Measurements from ENCODE around the gene KXD1. TPM values are rescaled to one million over a fixed set of nuclear protein-coding genes. Genes with fewer than 3 reads are reported as not detected.
"Not testable (repeated sequence)": the region's sequence is repeated elsewhere in the genome, so short reads cannot be mapped to it uniquely, and the experiment has no call there.

KXD1 gene
- polyA plus RNA-seq, 3 donors: 63.6 to 92.0 (median 82.6) TPM

DNA sequence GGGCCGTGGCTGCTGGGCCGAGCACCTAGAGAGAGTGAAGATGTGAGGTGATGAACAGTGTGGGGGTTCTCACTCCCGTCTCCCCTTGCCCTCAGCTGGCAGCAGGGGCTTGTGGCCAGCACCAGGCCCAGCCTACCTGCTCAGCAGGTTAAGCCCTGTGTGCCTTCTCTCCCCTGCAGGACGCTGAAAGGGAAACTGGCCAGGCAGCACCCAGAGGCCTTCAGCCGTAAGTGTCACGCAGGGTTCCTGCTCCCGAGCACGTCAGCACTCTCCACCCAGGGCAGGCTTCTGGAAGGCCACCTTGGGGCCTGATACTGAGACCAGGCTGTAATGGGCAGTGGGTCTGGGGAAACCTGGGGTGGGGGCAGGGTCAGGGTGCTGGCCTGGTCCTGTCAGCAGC lies 9.3 kb downstream of the KXD1 start:
- H3K27ac ChIP-seq (ENCODE audit: low read depth, low read length): no peak overlapping the region
- 93 to 96% (median 95%) methylated on average over 8 of the region's 8 CpGs for WGBS, 3 donors

DNA sequence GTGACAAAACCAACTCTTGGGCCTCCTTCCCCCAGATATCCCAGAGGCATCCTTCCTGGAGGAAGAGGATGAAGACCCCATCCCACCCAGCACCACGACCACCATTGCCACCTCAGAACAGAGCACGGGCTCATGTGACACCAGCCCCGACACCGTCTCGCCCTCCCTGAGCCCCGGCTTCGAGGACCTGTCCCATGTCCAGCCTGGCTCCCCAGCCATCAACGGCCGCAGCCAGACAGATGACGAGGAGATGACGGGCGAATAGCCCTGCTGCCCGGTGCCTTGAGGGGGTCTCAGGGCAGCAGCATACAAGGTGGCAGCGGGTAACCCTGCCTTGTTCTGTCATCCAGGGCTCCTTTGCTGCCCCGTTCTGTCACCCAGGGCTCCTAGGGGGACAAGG lies 10.7 kb downstream of the KXD1 start:
- WGBS, 3 donors: 91 to 93% (median 93%) methylated on average over 15 of the region's 15 CpGs
- H3K27ac ChIP-seq (ENCODE audit: low read depth, low read length): no peak overlapping the region

DNA sequence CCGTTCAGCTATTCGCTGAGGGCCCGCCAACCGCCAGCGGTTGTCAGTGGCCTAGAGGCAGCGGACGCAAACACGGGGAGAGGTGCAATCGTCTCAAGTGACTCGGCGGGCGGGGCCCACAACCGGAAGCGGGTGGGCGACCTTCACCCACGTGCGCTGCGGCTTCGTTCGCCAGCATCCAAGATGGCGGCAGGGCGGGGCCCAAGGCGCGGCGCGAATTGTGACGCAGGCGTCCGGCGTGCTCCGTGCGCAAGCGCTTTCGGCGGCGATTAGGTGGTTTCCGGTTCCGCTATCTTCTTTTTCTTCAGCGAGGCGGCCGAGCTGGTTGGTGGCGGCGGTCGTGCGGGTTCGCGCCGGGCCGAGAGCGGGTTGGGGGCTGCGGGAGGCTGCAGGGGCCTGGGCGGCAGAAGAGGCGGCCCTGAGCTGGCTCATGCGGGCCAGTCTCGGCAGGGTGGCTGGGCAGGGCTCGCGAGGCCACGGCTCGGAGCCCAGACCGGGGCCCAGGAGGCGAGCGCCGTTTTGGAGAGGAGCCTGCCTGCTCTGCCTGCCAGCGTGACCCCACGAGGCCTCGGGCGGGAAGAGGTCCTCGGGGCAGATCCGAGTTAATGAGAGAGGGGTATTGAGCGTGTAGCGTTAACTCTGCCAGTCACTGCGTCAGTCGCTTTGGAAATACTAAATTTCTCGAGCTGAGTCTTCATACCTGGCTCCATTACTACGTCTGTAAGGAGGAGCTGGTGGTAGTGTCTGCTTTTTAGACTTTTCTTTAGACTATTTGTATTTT lies 14.1 kb downstream of the KXD1 start, which contains the start of gene UBA52:
UBA52 (plus strand) TSS at position 294 of the 781 bp plus-strand sequence. CDS start 1,444 bp downstream, outside the sequence.
- 0 to 1% (median 0%) methylated on average over 75 of the region's 75 CpGs for WGBS, 3 donors
- peak within 1 kb of the TSS; percentile 97 for H3K27ac ChIP-seq (ENCODE audit: low read depth, low read length)

DNA sequence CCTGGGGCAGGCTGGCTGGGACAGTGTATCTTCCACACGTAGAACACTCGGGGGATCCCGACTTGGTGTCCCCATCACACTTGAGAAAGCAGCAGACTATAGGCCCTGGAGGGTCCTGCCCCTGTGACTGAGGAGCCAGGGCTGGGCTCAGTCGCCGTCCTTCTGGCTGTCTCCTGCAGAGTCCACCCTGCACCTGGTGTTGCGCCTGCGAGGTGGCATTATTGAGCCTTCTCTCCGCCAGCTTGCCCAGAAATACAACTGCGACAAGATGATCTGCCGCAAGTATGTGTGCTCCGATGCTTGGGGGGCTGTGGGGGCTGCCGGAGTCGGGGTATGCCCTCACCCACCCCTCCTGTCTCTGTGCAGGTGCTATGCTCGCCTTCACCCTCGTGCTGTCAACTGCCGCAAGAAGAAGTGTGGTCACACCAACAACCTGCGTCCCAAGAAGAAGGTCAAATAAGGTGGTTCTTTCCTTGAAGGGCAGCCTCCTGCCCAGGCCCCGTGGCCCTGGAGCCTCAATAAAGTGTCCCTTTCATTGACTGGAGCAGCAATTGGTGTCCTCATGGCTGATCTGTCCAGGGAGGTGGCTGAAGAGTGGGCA lies 17.1 kb downstream of the KXD1 start:
- 92 to 96% (median 92%) methylated on average over 18 of the region's 18 CpGs for WGBS, 3 donors
- H3K27ac ChIP-seq (ENCODE audit: low read depth, low read length): no peak overlapping the region

DNA sequence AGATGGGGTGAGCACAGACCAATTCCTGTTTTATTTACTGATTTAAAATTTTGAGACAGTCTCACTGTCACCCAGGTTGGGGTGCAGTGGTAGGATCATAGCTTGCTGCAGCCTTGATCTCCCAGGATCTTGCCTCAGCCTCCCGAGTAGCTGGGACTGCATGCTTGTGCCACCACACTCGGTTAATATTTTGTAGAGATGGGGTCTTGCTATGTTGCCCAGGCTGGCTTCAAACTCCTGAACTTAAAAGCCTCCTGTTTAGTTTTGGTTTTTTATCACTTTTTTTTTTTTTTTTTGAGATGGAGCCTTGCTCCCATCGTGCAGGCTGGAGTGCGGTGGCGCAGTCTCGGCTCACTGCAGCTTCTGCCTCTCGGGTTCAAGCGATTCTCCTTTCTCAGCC lies 18.7 kb downstream of the KXD1 start:
- 84 to 91% (median 88%) methylated on average over 8 of the region's 8 CpGs for WGBS, 3 donors
- no peak overlapping the region for H3K27ac ChIP-seq (ENCODE audit: low read depth, low read length)

DNA sequence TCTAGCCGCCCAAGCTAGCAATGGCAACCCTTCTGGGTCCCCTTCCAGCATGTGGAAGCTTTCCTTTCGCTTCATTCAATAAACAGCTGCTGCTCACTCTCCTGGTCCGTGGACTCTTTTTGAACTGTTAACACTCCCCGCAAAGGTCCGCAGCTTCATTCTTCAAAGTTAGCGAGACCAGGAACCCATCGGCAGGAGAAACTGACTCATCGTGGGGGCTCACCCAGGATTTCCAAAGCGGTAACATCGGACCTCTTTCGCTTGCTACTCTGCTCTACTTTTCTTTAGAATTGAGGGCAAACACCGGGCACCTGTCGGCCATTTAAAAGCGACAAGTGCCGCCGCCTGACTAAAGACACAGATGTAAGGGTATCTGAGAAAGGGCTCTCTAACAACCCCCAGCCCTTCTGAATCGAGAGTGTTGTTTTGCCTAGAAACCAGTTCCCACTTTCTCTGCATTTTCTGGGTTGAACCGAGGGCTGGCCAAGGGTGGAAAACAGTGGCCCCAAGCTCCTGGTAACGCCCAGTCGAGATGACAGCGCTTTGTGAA lies 19.8 kb downstream of the KXD1 start:
- no peak overlapping the region for H3K27ac ChIP-seq (ENCODE audit: low read depth, low read length)
- WGBS, 3 donors: 86 to 89% (median 88%) methylated on average over 21 of the region's 21 CpGs

DNA sequence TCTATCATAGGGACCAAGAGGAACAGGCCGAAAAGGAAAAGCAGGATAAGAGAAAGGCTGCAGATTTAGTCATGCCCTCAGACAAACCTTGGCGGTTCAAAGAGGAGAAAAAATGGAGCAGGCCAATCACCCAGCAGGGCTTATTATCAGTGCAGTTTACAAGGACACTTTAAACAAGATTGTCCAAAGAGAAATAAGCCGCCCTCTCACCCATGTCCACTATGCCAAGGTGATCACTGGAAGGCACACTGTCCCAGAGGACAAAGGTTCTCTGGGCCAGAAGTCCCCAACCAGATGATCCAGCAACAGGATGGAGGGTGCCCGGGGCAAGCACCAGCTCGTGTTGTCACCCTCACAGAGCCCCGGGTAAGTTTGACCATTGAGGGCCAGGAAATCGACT lies 22.6 kb downstream of the KXD1 start:
- H3K27ac ChIP-seq (ENCODE audit: low read depth, low read length): no peak overlapping the region
- WGBS, 3 donors: 57 to 72% (median 72%) methylated on average over 7 of the region's 7 CpGs

DNA sequence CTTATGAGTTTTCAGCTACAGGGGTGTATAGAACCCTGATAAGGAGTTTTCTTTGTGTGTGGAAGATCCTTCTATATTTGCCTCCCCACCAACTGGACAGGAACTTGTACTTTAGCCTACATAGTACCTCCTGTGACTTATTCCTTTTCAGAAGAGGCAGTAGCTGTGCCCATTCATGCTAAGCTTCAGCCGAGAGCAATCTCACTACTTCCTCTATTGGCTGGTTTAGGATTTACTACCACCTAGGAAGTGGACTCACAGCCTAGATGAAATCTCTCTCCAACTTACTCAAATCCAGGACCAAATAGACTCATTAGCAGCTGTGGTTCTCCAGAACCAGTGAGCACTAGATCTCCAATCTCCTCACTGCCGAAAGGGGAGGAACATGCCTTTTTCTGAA lies 28.6 kb downstream of the KXD1 start:
- no peak overlapping the region for H3K27ac ChIP-seq (ENCODE audit: low read depth, low read length)
- 49 to 63% (median 51%) methylated on average over 2 of the region's 2 CpGs for WGBS, 3 donors

DNA sequence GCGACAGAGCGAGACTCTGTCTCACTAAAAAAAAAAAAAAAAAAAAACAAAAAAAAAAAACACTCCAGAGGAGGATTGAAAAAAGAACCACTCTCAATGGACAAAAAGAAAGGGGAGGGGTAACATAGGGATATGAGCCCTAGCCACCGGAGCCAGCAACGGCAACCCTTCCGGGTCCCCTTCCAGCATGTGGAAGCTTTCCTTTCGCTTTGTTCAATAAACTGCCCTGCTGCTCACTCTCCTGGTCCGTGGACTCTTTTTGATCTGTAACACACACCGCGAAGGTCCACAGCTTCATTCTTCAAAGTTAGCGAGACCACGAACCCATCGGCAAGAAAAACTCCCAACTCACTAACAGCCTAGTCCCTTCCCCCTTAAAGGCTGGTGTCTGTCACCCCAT lies 29.9 kb downstream of the KXD1 start:
- no peak overlapping the region for H3K27ac ChIP-seq (ENCODE audit: low read depth, low read length)
- WGBS, 3 donors: 92 to 97% (median 93%) methylated on average over 12 of the region's 12 CpGs

DNA sequence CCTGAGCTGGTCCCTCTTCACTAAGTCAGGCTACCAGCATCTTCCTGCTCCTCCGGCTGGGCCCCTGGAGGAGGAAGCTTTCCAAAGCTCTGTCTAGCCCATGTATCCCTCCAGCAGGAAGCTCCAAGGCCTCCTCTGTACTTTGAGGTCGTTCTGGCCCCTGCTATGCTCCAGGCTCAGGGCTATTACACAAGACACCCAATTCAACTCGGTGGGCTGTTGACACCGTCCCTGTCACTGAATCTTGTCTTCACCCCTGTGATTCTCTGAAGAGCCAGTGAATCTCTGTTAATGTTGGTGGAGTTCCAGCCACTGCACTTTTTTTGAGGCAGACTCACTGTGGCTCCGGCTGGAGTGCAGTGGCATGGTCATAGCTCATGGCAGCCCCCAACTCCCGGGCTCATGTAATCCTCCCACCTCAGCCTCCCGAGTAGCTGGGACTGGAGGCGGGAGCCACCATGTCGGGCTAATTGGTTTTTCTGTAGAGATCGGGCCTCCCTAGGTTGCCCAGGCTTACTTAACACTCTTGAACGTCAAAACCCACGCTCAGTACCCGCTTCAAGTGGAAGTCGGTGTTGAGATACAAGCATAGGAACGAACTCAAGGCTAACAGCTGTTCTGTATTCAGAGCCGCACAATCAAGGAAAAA lies 30.4 kb downstream of the KXD1 start:
- 21 to 36% (median 25%) methylated on average over 16 of the region's 16 CpGs for WGBS, 3 donors
- peak overlapping the region; percentile 14 for H3K27ac ChIP-seq (ENCODE audit: low read depth, low read length)

DNA sequence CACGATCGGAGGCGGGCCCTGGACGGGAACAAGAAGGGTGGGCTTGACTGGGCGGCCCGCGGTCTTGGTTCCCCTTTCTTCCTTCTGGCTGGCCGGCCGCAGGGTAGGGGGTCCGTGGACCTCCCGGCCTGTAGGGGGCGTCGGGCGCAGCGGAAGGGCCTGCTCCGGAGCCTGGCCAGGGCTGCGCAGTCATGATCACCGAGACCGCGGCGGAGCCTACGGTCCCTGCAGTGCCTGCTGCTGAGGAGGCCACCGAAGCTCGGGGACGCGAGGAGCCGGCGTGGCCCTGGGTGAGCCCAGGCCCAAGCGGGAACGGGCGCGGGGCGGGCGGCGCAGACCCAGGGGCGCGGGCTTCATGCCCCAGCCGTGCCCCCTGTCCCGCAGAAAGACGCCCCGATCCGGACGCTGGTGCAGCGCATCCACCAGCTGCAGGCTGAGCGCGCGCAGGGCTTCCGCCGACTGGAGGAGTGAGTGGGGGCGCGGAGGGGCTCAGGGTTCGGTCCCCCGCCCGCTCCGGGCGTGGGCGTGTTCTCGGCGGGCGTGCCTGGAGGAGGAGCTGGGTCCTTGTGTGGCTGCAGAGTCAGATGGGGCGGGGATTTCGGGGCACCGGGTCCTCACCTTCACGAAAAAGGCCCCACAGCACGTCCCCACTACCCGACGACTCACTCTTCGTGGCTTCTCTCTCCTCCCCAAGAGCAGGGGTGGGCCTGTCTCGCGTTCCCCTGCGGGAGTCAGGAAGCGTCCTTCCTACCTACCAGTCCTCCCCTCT lies 31.1 kb downstream of the KXD1 start, which contains the start of gene REX1BD:
REX1BD (plus strand) TSS at position 188 of the 769 bp plus-strand sequence; CDS start at position 192, 4 bp downstream.
- peak within 1 kb of the TSS; percentile 52 for H3K27ac ChIP-seq (ENCODE audit: low read depth, low read length)
- WGBS, 3 donors: 0 to 1% (median 0%) methylated on average over 54 to 72 of the region's 72 CpGs

DNA sequence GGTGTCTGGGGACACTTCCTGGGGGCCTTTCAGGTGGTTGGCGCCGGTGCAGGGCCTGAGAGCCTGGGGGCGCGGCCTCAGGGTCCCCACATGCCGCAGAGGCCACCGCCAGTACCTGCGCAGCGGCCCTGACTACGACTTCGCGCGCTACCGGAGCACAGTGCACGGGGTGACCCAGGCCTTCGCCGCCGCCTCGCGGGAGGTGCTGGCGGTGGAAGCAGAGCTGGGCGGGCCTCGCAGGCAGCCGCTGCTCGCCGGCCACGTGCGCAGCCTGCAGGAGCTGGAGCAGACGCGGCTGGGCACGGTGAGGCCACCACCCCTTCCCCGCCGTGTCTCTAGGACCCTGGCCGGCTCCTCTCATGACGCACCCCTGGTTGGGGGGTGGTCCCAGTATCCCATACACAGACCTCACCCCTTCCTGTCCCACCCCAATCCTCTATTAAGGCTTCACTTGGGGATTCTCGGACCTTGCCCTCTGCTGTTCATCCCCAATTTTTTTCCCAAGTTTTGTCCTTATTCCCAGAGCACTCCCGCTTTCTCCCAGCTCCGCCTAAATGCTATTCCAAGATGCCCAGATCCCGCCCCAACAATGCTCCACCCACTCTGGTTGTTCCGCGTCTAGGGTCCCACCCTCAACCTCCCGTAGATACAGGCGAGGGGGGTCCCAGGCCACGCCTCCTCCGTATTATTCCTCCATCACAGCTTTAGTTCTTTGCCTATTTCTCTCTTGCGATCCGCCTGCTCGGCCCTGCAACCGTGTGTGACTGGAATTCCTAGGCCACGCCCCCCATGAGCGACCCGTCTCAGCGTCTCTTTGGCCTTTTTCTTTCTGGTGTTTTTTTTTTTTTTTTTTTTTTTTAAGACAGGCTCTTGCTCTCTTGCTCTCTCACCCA lies 32.0 kb downstream of the KXD1 start:
- 10 to 27% (median 14%) methylated on average over 40 to 52 of the region's 52 CpGs for WGBS, 3 donors
- peak overlapping the region; percentile 52 for H3K27ac ChIP-seq (ENCODE audit: low read depth, low read length)

DNA sequence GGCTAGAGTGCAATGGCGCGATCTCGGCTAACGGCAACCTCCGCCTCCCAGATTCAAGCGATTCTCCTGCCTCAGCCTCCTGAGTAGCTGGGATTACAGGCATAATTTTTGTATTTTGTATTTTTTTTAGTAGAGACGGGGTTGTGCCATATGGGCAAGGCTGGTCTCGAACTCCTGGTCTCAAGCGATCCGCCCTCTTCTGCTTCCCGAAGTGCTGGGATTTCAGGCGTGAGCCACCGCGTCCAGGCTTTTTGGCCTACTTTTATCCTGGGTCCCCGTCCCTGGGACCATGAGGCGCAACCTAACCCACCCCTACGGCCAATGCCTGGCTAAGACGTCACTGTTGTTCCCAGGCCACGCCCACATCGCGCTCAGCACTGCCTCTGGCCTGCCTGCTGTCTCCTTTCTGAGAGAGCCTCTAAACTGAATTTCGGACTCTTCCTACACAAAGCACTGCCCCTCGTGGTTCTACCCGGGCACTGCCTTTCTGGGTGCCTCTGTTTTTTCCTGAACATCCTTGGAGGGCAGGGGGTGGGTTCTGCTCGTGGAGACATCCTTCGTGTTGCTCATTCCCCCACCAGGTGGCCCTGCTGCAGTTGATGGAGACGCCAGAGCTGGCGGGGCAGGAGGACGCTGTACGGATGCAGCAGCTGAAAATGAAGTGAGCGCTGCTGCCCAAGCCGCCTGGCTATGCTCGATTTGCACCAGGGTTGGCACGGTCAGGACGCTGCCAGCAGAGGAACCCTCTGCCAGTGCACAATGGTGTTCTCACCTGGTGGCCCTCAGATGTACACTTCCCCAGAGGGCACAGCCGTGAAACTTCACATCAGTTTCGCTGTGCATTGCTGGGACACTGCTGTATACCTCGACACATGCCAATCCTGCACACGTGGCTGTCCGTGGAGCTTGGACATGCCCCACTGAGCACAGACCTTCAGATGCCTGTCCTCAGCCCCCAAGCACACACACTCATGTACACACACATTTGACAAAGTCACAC lies 32.9 kb downstream of the KXD1 start:
- 79 to 81% (median 81%) methylated on average over 40 of the region's 40 CpGs for WGBS, 3 donors
- no peak overlapping the region for H3K27ac ChIP-seq (ENCODE audit: low read depth, low read length)

DNA sequence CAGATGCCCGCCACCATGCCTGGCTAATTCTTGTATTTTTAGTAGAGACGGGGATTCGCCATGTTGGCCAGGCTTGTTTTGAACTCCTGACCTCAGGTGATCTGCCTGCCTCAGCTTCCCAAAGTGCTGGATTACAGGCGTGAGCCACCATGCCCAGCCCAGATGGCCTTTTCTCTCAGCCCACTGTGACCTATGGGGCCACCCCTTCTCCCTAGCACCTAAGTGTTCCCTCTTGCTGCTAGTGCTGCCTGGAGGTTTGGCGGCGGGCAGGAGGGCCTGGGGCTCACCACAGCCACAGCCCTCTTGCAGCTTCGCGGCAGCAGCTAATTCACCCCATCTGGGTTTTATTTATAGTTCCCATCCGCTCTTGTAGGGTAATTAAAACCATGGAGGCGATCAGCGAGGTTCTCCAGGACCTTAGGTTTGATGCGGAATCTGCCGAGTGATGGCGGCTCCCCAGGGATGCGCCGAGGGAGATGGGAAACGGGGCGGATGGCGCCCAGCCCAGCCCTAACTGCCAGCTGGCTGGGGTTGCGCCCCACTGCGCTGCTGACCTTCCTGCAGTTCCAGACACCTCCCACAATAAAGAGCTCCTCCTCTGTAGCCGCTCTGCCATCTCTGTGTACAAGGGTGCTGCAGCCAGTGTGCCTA lies 34.2 kb downstream of the KXD1 start:
- no peak overlapping the region for H3K27ac ChIP-seq (ENCODE audit: low read depth, low read length)
- 88 to 92% (median 91%) methylated on average over 22 of the region's 22 CpGs for WGBS, 3 donors

DNA sequence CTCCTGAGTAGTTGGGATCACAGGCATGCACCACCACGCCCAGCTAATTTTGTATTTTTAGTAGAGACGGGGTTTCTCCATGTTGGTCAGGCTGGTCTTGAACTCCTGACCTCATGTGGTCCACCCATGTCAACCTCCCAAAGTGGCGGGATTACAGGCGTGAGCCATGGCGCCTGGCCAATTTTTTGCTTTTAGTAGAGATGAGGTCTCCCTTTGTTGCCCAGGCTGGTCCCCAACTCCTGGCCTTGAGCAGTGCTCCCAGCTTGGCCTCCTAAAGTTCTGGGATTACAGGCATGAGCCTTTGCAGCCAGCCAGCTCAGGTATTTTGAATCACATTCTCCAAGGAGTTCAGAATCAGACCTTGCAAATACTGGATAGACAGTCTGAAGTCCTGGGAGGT lies 35.1 kb downstream of the KXD1 start:
- 74 to 86% (median 85%) methylated on average over 5 of the region's 5 CpGs for WGBS, 3 donors
- H3K27ac ChIP-seq (ENCODE audit: low read depth, low read length): not testable (repeated sequence)
